K562 (cell line): ENCODE measurements around the gene SLC32A1.

ENCODE experiments used
- BRF1 ChIP-seq: IDR thresholded peaks from 3 replicates; pipeline ENCODE4 v1.6.1; 2011; ENCODE audit warnings: borderline replicate concordance, mild to moderate bottlenecking; ENCODE audit not compliant: insufficient read length; ENCODE audit errors: extremely low read depth
- CBX5 ChIP-seq: IDR thresholded peaks from 2 replicates; pipeline ENCODE4 v1.6.1; 2014; ENCODE audit warnings: low read depth, borderline replicate concordance
- HINFP ChIP-seq: fragments of 450-650 bp; conservative IDR thresholded peaks from 2 replicates; pipeline ENCODE4 v1.6.1; 2016; ENCODE audit warnings: missing genetic modification characterization, low read depth, mild to moderate bottlenecking, control low read depth, missing compliant biosample characterization
- MAX ChIP-seq: sonication (generic); formaldehyde crosslinking; IDR thresholded peaks from 2 replicates; pipeline ENCODE4 v1.9.0; 2022; ENCODE audit warnings: mild to moderate bottlenecking, missing genetic modification reagents
- PHB2 ChIP-seq: fragments of 450-650 bp; IDR thresholded peaks from 2 replicates; pipeline ENCODE4 v1.6.1; 2017; ENCODE audit warnings: low read depth
- POLR2A ChIP-seq: fragments of 450-650 bp; conservative IDR thresholded peaks from 2 replicates; pipeline ENCODE4 v1.6.1; 2016
- PTRF ChIP-seq: fragments of 450-650 bp; IDR thresholded peaks from 2 replicates; pipeline ENCODE4 v1.6.1; 2016; ENCODE audit warnings: mild to moderate bottlenecking, missing genetic modification characterization, missing compliant biosample characterization
- SREBF1 ChIP-seq: fragments of 150-350 bp; IDR thresholded peaks from 2 replicates; pipeline ENCODE4 v1.6.1; 2014; ENCODE audit warnings: antibody characterized with exemption, low read depth, low read length, borderline replicate concordance
- TAF1 ChIP-seq: IDR thresholded peaks from 2 replicates; pipeline ENCODE4 v1.6.1; 2011; ENCODE audit warnings: mild to moderate bottlenecking, low read length, moderate library complexity; ENCODE audit not compliant: insufficient read depth, control insufficient read depth, severe bottlenecking; ENCODE audit errors: extremely low read depth
- TBP ChIP-seq: optimal IDR thresholded peaks from 2 replicates; pipeline ENCODE3; 2011; ENCODE audit warnings: low read depth, low read length, improper control_type of control experiment
- ZNF695 ChIP-seq: fragments of 450-650 bp; formaldehyde crosslinking; IDR thresholded peaks from 2 replicates; pipeline ENCODE4 v1.4.0; 2020; ENCODE audit warnings: mild to moderate bottlenecking, moderate library complexity

GRCh38 chr20:38771621-38772020, 47.3 kb downstream of the SLC32A1 start:
- TF ChIP-seq MAX (CRISPR knock-in tag) (no peak), ZNF695 (CRISPR knock-in tag) (no peak), TBP (no peak), TAF1 (no peak), POLR2A (no peak), BRF1 (no peak), HINFP (tag) (no peak), PHB2 (no peak), PTRF (tag) (no peak), SREBF1 (no peak), CBX5 (no peak)
